Prostate gland (tissue), 2 donors: ENCODE data around the gene NME8. TPM values are rescaled to one million over a fixed set of nuclear protein-coding genes. Genes with fewer than 3 reads are reported as not detected.

Experiments used
- DNase-seq: peaks from one replicate; pipeline ENCODE4 v3.0.0-alpha.2; 2019; ENCODE audit warnings: low spot score
- H3K27ac ChIP-seq, 2 donors: fragments of 200-600 bp; sonication (generic); 2 replicates each; pipeline ENCODE4 v1.5.1; 2017 to 2019
- H3K27me3 ChIP-seq: fragments of 200-600 bp; sonication (generic); replicated peaks from 2 replicates; pipeline ENCODE4 v1.5.1; 2019; ENCODE audit not compliant: insufficient read depth
- H3K36me3 ChIP-seq, 2 donors: fragments of 200-600 bp; sonication (generic); 1 replicate in 1 of 2; 2 replicates in 1 of 2; pipeline versions ENCODE4 v1.5.1 to v1.8.1; 2017 to 2019
- H3K4me1 ChIP-seq: fragments of 200-600 bp; sonication (generic); replicated peaks from 2 replicates; pipeline ENCODE4 v1.5.1; 2019
- H3K4me3 ChIP-seq, 2 donors: fragments of 200-600 bp; sonication (generic); 2 replicates each; pipeline ENCODE4 v1.5.1; 2017 to 2019
- H3K9me3 ChIP-seq: fragments of 200-600 bp; sonication (generic); 2 replicates; pipeline ENCODE4 v1.5.1; 2017
- CTCF ChIP-seq, 4 experiments: fragments of 200-600 bp in 2 of 4; fragments of 450-650 bp in 2 of 4; sonication (generic) in 2 of 4; IDR thresholded peaks; 1 replicate in 3 of 4; 2 replicates in 1 of 4; pipeline ENCODE4 v1.5.1; 2016 to 2019; ENCODE audit warnings: antibody characterized with exemption in 4 of 4, mild to moderate bottlenecking in 2 of 4, moderate library complexity in 2 of 4
- POLR2A ChIP-seq: fragments of 450-650 bp; IDR thresholded peaks from one replicate; pipeline ENCODE4 v1.6.1; 2016; ENCODE audit warnings: antibody characterized with exemption, mild to moderate bottlenecking
- POLR2AphosphoS5 ChIP-seq: sonication (generic); formaldehyde crosslinking; IDR thresholded peaks from one replicate; pipeline ENCODE4 v1.6.1; 2017; ENCODE audit warnings: antibody characterized with exemption
- WGBS: methylation state at CpG from one replicate; pipeline ENCODE4 v1.1.5; 2018; 5-methylcytosine and 5-hydroxymethylcytosine counted together
- intact Hi-C: fragments of 100-400 bp; cut with DNase I; formaldehyde crosslinking; loops from one replicate; pipeline ENCODE4 v1.14.2; 2022
- total RNA-seq, 2 donors: library from RNA; depleted of rRNA; stranded (reverse); fragments of >200 nt; gene quantifications; one replicate each; pipeline ENCODE4 v1.1.0, GENCODE V29; 2016

Gene NME8
- total RNA-seq, 2 donors from 2014 or later: 0.91 TPM; not detected in 1

- 73% methylated on average over 3 of the region's 3 CpGs for WGBS
- Histone ChIP-seq H3K4me3 (no peak overlapping the region), H3K27me3 (no peaks in the 10 kb centered on the region), H3K27ac (no peak overlapping the region), H3K4me1 (no peaks in the 10 kb centered on the region), H3K9me3 (no peaks in the 10 kb centered on the region), H3K36me3 (no peaks in the 10 kb centered on the region)
- TF ChIP-seq CTCF (IDR thresholded peaks at IDR 0.05) (no peak), POLR2A (no peak), POLR2AphosphoS5 (no peak)
- no peak for DNase-seq
- intact Hi-C loops: loop anchor here (2.0 to 5.0 kb wide), 2 partner anchors 208 to 323 kb away; no protein-coding TSS in a partner anchor
Observed at GRCh38 chr7:37899712-37900247, 51.4 kb downstream of the NME8 start.

- H3K4me3 ChIP-seq: no peak overlapping the region
- TF ChIP-seq CTCF (IDR thresholded peaks at IDR 0.05): peak; percentile 38 to 65 (median 46)
- no peak for TF ChIP-seq POLR2A
- TF ChIP-seq POLR2AphosphoS5: no peak
- WGBS: 14% methylated on average over 6 of the region's 6 CpGs
- no peak for DNase-seq
- H3K27me3 ChIP-seq: no peaks in the 10 kb centered on the region
- intact Hi-C loops: loop anchor here (2.0 to 5.0 kb wide), 2 partner anchors 206 to 321 kb away; no protein-coding TSS in a partner anchor
- H3K4me1 ChIP-seq: no peaks in the 10 kb centered on the region
- no peaks in the 10 kb centered on the region for H3K9me3 ChIP-seq
- no peak overlapping the region for H3K27ac ChIP-seq
- no peaks in the 10 kb centered on the region for H3K36me3 ChIP-seq
Observed at GRCh38 chr7:37901236-37901827, 52.9 kb downstream of the NME8 start.

- Histone ChIP-seq H3K4me3 (no peak overlapping the region), H3K4me1 (no peaks in the 10 kb centered on the region), H3K36me3 (no peaks in the 10 kb centered on the region), H3K9me3 (no peaks in the 10 kb centered on the region), H3K27me3 (no peaks in the 10 kb centered on the region), H3K27ac (no peak overlapping the region)
- DNase-seq: no peak
- 92% methylated on average over 2 of the region's 2 CpGs for WGBS
- intact Hi-C loops: loop anchor here (2.0 to 5.0 kb wide), 2 partner anchors 205 to 321 kb away; no protein-coding TSS in a partner anchor
- TF ChIP-seq POLR2A (no peak), CTCF (IDR thresholded peaks at IDR 0.05) (no peak), POLR2AphosphoS5 (peak; percentile 35)
Observed at GRCh38 chr7:37901890-37902524, 53.6 kb downstream of the NME8 start.

GRCh38 chr7:37908221-37908788, 59.9 kb downstream of the NME8 start:
- WGBS: 91% methylated on average over 1 of the region's 1 CpG
- H3K27me3 ChIP-seq: no peaks in the 10 kb centered on the region
- H3K4me3 ChIP-seq: no peak overlapping the region
- DNase-seq: no peak
- TF ChIP-seq CTCF (IDR thresholded peaks at IDR 0.05) (no peak), POLR2AphosphoS5 (no peak), POLR2A (no peak)
- H3K9me3 ChIP-seq: no peaks in the 10 kb centered on the region
- H3K36me3 ChIP-seq: no peaks in the 10 kb centered on the region
- no peaks in the 10 kb centered on the region for H3K4me1 ChIP-seq
- intact Hi-C loops: no loop called here
- H3K27ac ChIP-seq: no peak overlapping the region
